NCI-H187 (cell line): ENCODE data around the gene TMPRSS9.

Source experiments
- DNase-seq, 2 experiments: peaks; one replicate each; lab custom pipeline; 2025; lab: John Stamatoyannopoulos, UW

The TMPRSS9 gene

GRCh38 chr19:2421581-2422306, 61.7 kb downstream of the TMPRSS9 start:
- no peak for DNase-seq

DNA sequence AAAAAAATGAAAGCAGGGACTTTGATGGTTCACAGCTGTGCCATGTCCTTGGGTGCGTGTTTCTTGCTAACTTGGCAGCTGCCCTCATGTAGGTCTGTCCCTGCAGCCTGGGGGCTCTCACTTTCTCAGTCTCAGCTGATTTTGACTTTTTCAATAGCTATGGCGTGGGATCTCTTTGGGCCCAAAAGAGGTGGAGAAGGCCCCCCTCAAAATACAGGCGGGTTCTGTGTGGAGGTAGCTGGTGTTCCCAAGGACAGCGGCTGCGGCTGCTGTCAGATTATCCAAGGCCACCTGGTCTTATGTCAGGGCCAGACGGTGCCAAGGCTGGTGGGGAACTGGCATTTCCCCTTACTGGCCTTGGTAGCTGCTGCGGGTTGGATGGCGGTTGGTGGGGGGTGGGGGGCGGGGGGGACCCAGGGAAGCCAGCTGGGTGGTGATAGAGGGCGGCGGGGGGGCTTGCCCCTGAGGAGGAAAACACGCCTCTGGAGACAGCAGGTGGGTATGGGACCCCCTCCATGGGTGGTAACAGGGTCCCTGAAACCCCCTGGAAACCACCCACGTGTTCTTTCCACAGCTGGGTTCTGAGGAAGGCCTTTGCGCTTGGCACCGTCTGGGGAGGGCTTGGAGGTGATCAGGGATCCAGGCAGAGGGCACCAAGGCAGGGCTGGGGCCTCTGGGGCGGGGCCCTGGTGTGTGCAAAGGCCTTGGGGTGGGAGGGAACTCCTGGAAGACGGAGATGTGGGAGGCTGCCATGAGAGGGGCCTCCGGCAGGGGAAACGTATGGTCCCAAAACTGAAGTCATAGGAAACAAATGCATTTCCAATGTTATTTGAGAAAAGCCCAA, 63.2 kb downstream of the TMPRSS9 start:
- no peak for DNase-seq

DNA sequence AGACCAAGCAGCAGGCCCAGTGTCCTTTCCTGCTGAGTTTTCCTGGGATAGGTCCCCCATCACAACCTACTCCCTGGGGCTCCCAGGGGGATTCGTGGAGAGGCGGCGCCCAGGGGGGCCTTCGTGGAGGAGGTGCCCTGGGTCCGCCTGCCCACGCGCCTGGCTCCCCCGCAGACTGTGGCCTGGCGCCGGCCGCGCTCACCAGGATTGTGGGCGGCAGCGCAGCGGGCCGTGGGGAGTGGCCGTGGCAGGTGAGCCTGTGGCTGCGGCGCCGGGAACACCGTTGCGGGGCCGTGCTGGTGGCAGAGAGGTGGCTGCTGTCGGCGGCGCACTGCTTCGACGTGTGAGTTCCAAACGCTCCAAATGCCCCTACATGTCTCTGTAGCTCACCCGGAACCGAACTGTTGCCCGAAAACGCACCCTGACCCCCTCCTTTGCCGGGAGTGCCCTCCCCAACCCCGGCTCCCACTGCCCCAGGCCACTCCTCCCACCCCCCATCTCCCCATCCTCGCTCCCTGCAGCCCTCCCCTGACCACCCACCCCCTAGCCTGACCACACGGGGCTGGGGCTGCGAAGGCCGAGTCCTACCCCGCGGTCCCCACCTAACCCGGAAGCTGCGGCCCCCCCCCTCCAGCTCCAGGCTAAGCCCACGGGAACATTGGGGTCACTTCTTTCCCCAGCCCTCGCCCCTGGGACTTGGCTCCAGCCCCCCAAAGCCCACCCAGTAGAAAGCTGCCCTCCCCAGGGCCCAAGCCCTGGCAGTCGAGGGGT, 64.0 kb downstream of the TMPRSS9 start:
- no peak for DNase-seq

- DNase-seq: no peak
These were observed 64.9 kb downstream of the TMPRSS9 start for GRCh38 chr19:2424686-2425621.

DNA sequence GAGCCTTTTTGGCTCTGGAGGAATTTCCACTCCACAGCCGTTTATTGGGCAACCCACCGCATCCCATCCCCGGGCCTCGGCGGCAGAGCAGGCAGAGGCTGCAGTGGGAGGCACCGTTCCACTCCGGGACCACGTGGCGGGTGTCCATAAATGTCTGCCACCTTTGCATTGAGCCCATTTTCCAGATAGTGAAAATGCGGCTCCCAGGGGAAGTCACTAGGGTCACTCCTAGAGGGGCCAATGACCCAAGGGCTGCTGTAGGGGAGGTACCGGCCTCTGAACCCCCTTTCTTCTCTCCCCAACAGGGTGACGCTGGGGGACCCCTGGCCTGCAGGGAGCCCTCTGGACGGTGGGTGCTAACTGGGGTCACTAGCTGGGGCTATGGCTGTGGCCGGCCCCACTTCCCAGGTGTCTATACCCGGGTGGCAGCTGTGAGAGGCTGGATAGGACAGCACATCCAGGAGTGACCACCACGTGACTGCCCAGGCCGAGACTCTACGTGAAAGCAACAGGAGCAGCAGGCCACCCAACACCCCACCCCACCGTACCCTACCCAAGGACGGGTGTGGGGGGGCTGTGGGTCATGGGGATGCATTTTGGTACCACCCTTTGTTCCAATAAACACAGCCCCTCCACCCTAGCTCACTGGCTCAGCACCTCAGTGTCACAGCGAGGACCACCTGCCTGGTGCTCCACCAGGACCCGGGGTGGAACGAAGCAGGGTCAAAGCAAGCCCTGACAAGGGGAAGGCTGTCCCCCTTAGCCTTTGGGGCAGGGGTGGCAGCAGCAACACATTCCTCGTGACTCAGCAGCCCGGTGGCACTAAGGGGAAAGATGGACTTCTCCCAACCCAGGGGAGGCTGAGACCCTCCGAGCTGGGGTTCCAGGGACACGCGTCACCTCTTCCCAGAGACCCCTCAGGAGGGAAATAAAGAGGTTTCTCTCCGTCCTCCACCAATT, 65.8 kb downstream of the TMPRSS9 start:
- no peak for DNase-seq

DNA sequence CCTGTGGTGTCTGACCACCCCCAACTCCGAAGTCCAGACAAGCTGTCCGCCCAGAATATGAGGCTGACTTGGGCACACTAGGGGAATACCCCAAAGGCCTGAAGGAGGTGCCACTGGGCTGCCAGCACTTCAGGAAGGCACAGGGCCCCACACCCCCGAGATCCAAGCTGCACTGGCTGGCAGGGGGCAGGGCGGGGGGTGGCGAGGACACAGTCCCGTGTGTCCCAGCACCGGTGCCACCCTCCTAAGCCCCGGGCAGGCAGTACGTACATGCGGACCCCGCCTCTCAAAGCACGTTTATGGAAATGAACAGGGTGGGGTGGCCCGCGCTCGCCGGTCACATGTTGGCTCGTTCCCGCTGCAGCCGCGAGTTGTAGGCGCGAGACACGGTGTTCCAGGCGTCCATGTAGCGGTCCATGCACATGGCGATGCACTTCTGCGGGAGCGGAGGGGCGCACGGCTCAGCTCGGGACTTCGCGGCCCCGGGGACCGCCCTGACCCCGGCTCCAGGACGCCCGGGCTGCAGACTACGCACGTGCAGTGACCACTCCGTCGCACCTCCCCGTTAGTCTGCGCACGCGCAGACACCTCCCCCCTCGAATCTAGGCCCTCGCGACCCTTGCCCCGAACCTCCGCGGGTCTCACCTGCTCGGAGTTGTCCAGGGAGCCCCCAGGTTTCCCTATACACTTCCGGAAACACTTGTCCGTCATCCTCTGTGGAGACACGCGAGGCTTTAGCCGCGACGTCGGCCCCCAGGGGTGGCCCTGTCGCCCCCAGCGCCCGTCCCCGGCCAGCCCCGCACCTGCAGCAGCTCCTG, 66.8 kb downstream of the TMPRSS9 start:
- DNase-seq: no peak

DNA sequence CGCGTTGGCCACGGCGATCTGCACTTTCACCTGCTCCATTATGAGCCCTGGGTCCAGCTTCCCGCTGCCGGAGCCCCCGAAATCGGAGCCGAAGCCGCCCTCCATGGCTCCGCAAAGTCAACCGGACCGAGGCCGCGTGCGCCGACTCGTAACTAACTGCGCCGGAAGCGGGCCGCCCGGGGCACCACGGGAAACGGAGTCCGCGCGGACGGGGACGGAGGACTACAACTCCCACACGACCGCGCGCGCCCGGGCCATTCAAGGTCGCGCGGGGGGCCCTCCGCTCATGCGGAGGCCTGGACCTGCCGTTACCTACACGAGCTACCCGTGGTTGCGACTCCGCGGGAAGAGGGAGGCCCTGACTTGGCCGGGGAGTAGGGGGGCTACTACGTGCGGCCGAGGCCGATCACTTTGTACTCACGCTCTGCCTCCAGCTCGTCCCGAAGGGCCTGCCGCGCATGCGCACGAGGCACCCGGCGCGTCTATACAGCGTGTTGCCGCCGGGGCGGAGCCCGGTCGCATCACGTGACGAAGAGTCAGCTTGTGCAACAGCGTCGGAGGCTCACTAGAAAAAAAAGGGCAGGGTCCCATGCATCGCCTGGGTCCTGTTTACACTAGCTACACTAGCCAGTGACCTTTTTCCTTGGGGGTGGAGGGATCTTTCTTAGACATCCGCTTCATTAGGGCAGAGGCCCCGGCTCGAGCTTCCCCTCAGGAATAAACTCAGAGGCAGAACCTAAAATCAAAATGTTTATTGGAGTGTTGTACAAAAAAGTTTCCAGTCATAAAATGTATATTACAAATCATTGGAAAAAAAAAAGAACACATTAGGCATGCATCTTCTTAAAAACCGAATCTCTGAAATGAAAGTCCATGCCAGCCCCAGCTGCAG, 67.6 kb downstream of the TMPRSS9 start, which contains the start of gene TIMM13:
Gene TIMM13 (minus strand): TSS at position 158 of the 892 bp plus-strand sequence. CDS start 53 bp downstream, at position 105.
- DNase-seq: peak; percentile 95 to 99

GRCh38 chr19:2428321-2428690, 68.2 kb downstream of the TMPRSS9 start:
- DNase-seq: peak; percentile 33 to 63

GRCh38 chr19:2428756-2429711, 69.0 kb downstream of the TMPRSS9 start:
- DNase-seq: no peak

GRCh38 chr19:2429917-2430535, 70.0 kb downstream of the TMPRSS9 start:
- DNase-seq: no peak

DNA sequence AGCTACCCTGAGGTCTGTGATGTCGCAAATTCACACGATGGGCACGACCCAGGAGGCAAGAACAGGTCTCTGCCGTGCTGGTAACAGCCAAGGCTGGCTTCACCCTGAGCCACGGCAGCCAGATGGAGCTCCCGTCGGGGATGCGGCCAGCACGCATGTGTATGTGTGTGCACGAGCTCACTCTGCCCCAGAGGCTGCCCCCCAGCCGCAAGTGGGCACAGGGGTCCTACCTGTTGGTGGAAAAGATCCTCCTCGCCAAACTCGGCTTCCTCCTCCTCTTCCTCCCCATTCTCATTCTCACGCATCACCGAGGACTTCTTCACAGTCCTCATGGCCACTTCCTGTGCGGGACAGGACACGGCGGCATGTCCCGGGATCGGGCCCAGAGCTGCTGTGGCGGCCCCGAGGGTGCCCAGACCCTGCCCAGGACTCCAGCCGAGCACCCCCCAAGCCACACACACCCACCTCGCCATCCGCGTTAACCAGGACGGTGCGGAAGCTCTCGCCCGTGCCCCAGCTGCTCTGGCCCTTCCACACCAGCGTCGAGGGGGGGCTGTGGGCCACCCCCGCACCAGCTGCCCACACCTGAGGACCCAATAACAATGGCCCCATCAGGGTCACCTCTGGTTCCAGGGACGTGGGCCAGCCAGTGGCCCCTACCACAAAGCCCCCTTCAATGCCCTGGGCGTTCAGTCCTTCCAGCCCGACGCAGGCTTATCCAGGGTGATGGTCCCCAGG, 71.4 kb downstream of the TMPRSS9 start:
- DNase-seq: no peak

GRCh38 chr19:2432131-2432848, 72.2 kb downstream of the TMPRSS9 start:
- DNase-seq: no peak

DNA sequence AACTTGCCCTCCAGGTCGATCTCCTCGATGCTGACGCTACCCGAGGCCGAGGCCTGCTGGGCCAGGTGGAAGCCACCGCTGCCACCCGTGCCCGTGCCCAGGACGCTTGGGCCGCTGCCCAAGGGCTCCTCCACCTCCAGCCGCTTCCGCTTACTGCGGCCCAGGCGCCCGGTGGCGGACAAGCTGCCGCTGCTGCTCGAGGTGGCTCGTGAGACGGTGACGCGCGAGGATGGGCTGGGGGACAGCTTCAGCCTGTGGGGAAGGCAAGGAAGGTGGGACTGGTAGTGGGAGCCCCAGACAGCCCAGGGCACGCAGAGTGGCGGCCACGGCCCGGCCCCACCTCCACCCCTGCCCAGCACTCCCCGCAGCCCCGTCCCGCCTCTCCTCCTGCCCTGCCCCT, 73.8 kb downstream of the TMPRSS9 start:
- no peak for DNase-seq

- no peak for DNase-seq
These were observed 74.2 kb downstream of the TMPRSS9 start for GRCh38 chr19:2434267-2434666.

GRCh38 chr19:2434721-2435265, 74.7 kb downstream of the TMPRSS9 start:
- DNase-seq: no peak
